Measurements from ENCODE around the gene PSMB9. TPM values are rescaled to one million over a fixed set of nuclear protein-coding genes. Genes with fewer than 3 reads are reported as not detected.

The PSMB9 gene
- total and polyA plus RNA-seq, 12 donors = 13.4 to 69.8 (median 40.4) TPM

DNA sequence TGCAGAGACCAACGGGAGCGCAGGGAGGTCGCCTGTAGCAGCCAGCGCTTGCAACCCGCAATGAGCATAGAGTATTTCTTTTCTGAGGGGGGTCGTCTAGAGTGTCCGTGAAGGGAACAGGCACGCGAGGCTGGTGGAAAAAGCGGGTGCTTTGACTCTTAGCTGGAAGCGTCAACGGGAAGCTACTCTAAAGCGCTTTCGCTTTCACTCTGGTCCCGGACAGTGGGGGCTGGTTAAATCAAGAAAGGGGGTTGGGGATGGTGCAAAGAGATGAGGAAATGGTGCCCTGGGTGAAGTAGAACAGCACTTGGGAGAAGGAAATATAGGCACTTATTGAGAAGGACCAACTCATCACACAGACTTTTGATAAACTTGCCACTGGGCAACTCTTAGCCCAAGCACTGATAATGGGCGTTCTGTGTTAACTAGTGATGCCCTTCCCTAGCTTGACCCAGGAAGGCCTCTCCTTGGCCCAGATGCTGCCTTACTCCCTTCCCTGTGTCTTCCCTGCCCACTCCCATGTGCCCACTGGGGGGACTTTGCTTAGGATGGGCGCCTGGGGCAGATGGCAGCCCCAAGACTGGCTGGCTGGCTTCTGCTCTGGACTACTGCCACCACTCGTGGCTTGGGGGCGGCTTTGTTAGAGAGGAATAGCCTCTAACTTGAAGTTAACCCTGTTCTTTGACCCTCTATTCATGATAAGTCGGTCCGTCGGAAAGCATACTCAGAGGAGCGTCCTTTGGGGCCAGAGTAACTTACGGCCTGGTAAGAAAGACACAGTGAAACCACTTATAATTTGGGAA lies 585 bp downstream of the PSMB9 start:
- H3K27me3 ChIP-seq = no peaks in the 10 kb centered on the region
- peaks cover 14 to 23% of the 10 kb centered on the region in 2 donors for H3K4me1 ChIP-seq (replicated peaks in 1 of 2)
- WGBS, 4 donors = 11 to 20% (median 13%) methylated on average over 16 to 24 of the region's 24 CpGs
- no peaks in the 10 kb centered on the region for H3K9me3 ChIP-seq (replicated peaks in 1 of 3)
- H3K36me3 ChIP-seq (replicated peaks in 1 of 2) = peaks cover 0 to 43% of the 10 kb centered on the region in 2 donors
- peak in 5 of 7 donors; percentile 46 to 79 (median 62) for DNase-seq
- H3K27ac ChIP-seq = peak overlapping the region; percentile 91 to 98 (median 96)
- H3K4me3 ChIP-seq = peak overlapping the region; percentile 35 to 92 (median 58)
- no peak for TF ChIP-seq POLR2A (IDR thresholded peaks at IDR 0.05)
- TF ChIP-seq, protein P1, sequence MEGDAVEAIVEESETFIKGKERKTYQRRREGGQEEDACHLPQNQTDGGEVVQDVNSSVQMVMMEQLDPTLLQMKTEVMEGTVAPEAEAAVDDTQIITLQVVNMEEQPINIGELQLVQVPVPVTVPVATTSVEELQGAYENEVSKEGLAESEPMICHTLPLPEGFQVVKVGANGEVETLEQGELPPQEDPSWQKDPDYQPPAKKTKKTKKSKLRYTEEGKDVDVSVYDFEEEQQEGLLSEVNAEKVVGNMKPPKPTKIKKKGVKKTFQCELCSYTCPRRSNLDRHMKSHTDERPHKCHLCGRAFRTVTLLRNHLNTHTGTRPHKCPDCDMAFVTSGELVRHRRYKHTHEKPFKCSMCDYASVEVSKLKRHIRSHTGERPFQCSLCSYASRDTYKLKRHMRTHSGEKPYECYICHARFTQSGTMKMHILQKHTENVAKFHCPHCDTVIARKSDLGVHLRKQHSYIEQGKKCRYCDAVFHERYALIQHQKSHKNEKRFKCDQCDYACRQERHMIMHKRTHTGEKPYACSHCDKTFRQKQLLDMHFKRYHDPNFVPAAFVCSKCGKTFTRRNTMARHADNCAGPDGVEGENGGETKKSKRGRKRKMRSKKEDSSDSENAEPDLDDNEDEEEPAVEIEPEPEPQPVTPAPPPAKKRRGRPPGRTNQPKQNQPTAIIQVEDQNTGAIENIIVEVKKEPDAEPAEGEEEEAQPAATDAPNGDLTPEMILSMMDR (IDR thresholded peaks at IDR 0.05) = peak in 1 of 6 experiments; percentile 9
- intact Hi-C loops (cut with DNase I) = no loop called here

DNA sequence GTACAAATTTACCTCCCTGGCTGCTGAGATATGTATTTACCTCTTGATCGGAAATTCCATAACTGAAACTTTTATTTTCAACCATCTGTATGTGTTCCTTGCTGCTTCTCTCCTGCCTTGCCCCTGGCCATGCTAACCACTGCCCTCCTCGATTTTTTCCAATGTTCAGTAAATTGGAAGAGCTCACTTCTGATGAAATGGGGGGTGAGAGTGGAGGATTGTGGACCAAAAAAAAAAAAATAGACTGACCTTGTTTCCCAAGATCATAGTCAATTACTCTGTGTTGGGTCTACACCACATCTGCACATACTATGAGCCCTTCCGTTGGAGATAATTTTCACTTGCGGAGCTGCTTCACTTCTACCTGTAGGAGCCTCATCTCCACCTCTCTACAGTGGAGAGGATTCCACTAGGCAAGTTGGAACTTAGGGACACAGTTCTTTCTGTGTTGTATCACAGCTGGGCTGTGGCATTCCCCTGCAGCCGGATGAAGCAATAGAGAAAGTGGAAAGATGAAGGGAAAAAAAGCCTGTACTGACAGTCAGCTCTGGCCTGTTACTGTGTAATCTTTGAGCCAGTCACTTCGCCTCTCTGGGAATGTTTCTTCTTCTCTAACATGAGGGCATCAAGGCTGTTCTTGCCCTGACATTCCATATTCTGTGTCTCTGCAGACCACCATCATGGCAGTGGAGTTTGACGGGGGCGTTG lies 1.6 kb downstream of the PSMB9 start:
- Histone ChIP-seq H3K27ac (peak overlapping the region in 2 of 5 donors; percentile 91 to 96), H3K36me3 (replicated peaks in 1 of 2) (peaks cover 0 to 37% of the 10 kb centered on the region in 2 donors), H3K27me3 (no peaks in the 10 kb centered on the region), H3K4me1 (replicated peaks in 1 of 2) (peaks cover 14 to 23% of the 10 kb centered on the region in 2 donors), H3K9me3 (replicated peaks in 1 of 3) (no peaks in the 10 kb centered on the region), H3K4me3 (no peak overlapping the region)
- TF ChIP-seq, protein P1 (IDR thresholded peaks at IDR 0.05) = no peak
- no peak for TF ChIP-seq POLR2A (IDR thresholded peaks at IDR 0.05)
- no peak for DNase-seq
- intact Hi-C loops (cut with DNase I) = no loop called here
- 80 to 88% (median 82%) methylated on average over 8 of the region's 8 CpGs for WGBS, 4 donors

DNA sequence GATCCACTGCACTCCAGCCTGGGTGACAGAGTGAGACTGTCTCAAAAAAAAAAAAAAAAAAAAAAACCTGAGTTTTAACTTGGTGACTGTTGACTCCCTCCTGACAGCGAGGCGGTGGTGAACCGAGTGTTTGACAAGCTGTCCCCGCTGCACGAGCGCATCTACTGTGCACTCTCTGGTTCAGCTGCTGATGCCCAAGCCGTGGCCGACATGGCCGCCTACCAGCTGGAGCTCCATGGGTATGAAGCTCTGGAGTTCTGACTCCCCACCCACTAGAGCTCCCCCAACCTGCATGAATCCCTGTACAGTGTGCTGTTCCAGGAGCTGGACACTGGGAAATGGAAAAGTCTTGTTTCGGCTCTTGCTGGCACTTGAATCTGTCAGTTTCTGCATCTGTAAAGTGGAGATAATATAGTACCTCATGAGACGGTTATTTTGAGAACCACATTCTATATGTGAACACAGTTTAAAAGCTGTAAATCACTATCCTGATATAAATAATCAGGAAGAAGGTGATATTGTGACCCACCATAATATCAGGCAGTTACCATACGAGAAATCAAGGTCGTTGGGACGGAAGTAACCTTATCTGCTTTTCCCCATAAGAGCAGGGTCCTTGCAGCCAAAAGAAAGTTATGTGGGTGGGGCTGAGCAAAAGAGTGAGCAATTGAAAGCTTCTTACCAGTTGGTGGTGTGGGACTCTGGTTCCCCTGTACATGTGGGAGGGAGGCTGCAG lies 3.3 kb downstream of the PSMB9 start:
- Histone ChIP-seq H3K36me3 (replicated peaks in 1 of 2) (peaks cover 0 to 25% of the 10 kb centered on the region in 2 donors), H3K4me1 (replicated peaks in 1 of 2) (peaks cover 8 to 11% of the 10 kb centered on the region in 2 donors), H3K27ac (no peak overlapping the region), H3K4me3 (no peak overlapping the region), H3K9me3 (replicated peaks in 1 of 3) (no peaks in the 10 kb centered on the region), H3K27me3 (no peaks in the 10 kb centered on the region)
- intact Hi-C loops (cut with DNase I) = no loop called here
- 79 to 86% (median 82%) methylated on average over 13 to 14 of the region's 14 CpGs for WGBS, 4 donors
- TF ChIP-seq, protein P1 (IDR thresholded peaks at IDR 0.05) = no peak
- TF ChIP-seq POLR2A (IDR thresholded peaks at IDR 0.05) = no peak
- no peak for DNase-seq

DNA sequence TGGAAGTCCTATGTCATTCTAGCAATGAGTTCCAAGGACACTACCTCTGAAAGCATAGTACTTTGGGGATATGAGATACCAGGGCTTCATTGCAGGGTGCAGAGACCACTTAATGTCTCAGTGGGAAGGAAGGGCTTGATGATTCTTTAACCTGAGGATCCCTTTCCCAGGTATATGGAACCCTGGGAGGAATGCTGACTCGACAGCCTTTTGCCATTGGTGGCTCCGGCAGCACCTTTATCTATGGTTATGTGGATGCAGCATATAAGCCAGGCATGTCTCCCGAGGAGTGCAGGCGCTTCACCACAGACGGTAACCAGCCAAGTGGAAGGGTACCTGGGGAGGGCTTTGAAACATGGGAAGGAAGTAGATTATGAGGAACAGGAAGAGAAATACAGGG lies 4.2 kb downstream of the PSMB9 start:
- Histone ChIP-seq H3K27me3 (no peaks in the 10 kb centered on the region), H3K9me3 (replicated peaks in 1 of 3) (no peaks in the 10 kb centered on the region), H3K4me3 (no peak overlapping the region), H3K4me1 (replicated peaks in 1 of 2) (peaks cover 3 to 9% of the 10 kb centered on the region in 2 donors), H3K27ac (no peak overlapping the region), H3K36me3 (replicated peaks in 1 of 2) (peaks cover 0 to 25% of the 10 kb centered on the region in 2 donors)
- DNase-seq = no peak
- intact Hi-C loops (cut with DNase I) = no loop called here
- TF ChIP-seq, protein P1 (IDR thresholded peaks at IDR 0.05) = no peak
- no peak for TF ChIP-seq POLR2A (IDR thresholded peaks at IDR 0.05)
- 77 to 91% (median 90%) methylated on average over 4 to 5 of the region's 5 CpGs for WGBS, 4 donors
